Breast epithelium (tissue), 3 donors: ENCODE data around the gene GPR137B.

Experiments used
- CTCF ChIP-seq, 3 donors: fragments of 450-650 bp; IDR thresholded peaks; one replicate each; pipeline ENCODE4 v1.5.1; 2016 to 2017; ENCODE audit warnings: antibody characterized with exemption in 3 of 3, mild to moderate bottlenecking in 3 of 3, moderate library complexity in 3 of 3
- POLR2A ChIP-seq: fragments of 450-650 bp; IDR thresholded peaks from one replicate; pipeline ENCODE4 v1.6.1; 2016; ENCODE audit warnings: antibody characterized with exemption, mild to moderate bottlenecking, moderate library complexity
- POLR2AphosphoS5 ChIP-seq, 3 donors: sonication (generic); formaldehyde crosslinking; IDR thresholded peaks; one replicate each; pipeline ENCODE4 v1.6.1; 2017; ENCODE audit warnings: antibody characterized with exemption in 3 of 3

- TF ChIP-seq CTCF (IDR thresholded peaks at IDR 0.05), result no peak
- TF ChIP-seq POLR2A, result no peak
- no peak for TF ChIP-seq POLR2AphosphoS5 (IDR thresholded peaks at IDR 0.05)
Observed at GRCh38 chr1:236173174-236173767, 30.9 kb downstream of the GPR137B start.
